ENCODE data around the gene DYNAP.

The DYNAP gene

DNA sequence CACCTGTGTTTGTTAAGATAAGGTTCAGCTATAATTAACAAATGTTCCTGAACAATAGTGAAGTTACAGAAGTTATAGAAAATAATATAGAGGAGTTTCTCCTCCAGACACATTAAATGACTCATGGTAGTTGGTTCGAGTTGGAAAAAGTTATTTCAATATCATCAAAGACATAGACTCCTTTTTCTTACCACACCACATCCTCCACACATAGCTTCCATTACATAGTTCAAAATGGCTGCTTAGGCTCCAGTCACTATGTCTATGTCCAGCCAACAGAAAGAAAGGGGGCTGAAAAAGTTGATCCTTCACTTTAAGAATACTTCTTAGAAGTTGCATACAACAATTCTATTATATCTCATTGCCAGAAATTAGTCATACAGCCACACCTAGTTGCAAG lies 50.7 kb downstream of the DYNAP start:
- DNase-seq: no peak

DNA sequence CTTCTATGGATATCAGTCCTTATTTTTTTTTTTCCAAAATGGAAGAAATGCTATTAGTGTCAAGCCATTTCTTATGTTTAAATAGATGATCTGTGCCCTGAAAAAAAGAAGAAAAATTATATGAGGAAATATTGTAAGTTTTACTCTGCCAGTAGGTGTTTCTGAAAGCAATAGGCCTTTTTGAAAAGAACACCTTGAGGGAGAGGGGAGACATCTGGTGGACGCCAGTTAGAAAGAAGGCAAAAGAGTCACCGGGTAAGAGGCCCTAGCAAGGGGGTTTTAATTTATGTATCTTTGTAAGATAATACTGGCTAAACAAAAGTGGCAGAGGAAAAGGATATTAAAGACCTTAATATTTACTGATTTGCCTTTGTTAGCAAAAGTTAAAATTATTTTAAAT lies 56.1 kb downstream of the DYNAP start:
- DNase-seq: no peak

All from SHP77 (cell line).